Measurements from ENCODE around the gene MCF2L.

Gene MCF2L

DNA sequence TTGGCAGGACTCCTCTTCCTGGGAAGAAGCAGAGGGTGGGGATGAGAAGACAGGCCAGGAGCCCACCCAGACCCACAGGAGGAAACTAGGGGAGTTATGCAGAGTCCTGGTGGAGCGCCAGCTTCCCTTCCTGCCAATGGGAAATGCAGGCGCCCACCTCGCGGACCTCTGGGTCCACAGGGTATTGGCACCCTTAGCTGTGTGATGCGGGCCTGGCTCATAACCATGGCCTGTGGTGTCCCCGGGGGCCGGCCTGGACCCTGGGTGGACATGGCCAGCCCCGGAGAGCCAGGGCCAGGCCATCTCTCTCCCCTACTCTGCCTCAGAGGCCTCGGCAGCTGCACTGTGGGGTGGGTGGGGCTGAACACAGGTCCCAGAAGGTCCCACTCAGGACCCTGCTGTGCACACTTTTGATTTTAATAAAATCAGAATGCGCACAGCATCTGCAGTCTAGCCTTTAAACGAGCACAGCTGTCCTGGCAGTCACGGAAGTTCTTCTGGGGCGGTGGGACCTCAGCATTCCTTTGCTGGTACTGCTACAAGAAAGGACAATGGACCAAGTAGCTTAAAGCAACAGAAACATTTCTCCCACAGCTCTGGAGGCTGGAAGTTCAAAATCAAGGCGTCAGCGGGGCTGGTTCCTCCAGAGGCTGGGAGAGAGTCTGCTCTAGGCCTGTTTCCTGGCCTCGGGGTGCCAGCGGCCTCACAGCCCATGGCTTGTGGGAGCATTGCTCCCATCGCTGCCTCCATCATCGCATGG, 155.4 kb downstream of the MCF2L start:
- no peak for DNase-seq (ENCODE audit: low read depth in 2 of 2)

GRCh38 chr13:113125506-113126264, 156.7 kb downstream of the MCF2L start:
- no peak for DNase-seq (ENCODE audit: low read depth in 2 of 2)

DNA sequence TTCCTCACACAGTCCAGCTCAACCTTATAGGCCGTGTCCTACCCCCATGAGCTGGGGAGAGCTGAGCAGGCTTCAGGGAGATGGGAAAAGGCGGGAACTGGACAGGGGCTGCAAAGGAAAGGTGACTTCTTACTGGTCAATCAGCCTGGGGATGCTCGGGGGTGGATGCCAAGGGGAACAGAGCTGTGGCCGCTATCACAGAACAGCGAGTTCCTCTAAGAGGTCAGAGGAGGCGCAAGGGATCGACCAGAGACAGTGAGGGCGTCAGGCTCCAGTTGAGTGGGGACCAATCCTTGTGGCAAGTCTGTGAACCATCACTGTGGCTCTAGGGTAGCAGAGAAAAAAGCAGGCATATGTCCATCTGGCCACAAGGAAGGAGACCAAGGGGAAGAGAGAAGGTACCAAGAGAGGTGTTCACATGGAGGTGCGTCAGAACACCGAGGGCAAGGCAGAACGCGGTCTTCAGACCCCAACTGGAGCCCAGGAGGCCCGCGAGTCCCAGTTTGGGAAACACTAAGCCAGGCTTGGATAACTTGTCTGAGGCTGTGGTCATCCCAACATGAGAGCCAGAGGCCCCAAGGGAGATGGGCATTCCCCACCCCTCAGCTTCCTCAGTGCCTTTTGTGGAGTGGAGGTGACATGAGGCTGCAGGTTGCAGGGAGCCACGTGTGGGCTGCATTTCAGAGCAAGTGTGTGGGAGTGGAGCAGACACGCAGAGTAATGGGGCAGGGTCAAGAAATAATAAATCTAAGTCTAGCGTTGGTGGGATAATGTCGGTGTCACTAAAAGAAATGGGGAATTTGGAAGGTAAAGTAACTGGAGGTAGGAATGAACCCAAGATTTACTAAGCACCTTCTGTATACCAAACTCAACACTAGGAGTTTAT, 157.5 kb downstream of the MCF2L start:
- DNase-seq (ENCODE audit: low read depth in 2 of 2) = no peak

DNA sequence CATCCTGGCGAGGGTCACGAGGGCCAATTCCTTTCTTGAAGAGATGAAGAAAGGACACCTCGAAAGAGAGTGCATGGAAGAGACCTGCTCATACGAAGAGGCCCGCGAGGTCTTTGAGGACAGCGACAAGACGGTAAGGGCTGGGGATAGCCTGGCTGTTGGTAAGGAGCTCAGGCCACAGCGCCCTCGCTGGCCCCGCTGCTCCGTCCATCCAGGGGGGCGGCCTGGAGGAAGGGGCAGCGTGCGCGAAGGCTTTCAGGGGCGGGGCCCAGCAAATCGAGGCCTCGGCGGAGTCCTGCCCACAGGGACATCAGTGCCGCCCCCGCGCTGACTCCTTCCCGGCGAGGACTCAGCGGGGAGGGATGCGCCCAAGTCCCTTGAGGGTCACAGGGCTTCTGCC, 160.5 kb downstream of the MCF2L start:
- DNase-seq (ENCODE audit: low read depth in 2 of 2) = no peak

DNA sequence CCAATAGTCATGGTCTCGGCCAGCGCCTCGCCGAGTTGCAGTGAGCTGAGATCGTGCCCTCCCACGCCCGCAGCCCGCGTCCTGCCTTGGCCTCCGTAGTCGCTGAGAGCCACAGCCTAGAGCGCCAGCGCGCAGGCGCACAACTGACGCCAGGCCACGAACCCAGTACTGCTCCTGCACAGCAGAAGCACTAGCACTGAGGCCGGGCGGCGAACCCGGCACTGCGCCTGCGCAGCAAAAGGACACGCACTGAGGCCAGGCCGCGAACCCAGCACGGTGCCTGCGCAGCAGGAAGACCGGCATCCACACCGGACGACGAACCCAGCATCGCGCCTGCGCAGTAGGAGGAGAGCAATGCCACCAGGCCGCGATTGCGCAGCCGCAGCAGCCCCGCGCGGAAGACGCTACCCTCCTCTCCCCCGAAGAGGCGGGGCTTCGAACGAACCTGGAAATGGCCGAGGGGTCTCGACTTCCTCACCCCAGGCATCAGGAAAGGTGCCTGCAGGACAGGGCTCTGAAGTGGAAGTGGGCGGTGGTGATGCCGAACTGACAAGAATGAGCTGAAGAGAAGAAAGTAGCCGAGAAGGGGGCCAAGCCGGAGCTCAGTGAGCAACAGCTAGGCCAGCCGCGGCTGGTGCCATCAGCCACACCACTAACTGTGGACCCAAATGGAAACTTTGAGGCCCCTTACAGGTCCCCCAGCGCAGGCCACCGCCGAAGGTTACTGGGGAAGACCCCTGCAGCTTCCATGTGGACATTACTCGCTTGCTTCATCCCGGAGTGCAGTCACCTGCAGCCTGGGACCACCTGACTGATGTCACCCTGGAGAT, 161.1 kb downstream of the MCF2L start:
- peak in 1 of 2 donors; percentile 23 for DNase-seq (ENCODE audit: low read depth in 2 of 2)

GRCh38 chr13:113135281-113135760, 166.3 kb downstream of the MCF2L start:
- DNase-seq (ENCODE audit: low read depth in 2 of 2) = no peak

- no peak for DNase-seq (ENCODE audit: low read depth in 2 of 2)
These were observed 168.8 kb downstream of the MCF2L start for GRCh38 chr13:113137691-113138298.

- DNase-seq (ENCODE audit: low read depth in 2 of 2) = no peak
These were observed 170.0 kb downstream of the MCF2L start for GRCh38 chr13:113138792-113139551.

- DNase-seq (ENCODE audit: low read depth in 2 of 2) = no peak
These were observed 170.6 kb downstream of the MCF2L start for GRCh38 chr13:113139577-113139976.

DNA sequence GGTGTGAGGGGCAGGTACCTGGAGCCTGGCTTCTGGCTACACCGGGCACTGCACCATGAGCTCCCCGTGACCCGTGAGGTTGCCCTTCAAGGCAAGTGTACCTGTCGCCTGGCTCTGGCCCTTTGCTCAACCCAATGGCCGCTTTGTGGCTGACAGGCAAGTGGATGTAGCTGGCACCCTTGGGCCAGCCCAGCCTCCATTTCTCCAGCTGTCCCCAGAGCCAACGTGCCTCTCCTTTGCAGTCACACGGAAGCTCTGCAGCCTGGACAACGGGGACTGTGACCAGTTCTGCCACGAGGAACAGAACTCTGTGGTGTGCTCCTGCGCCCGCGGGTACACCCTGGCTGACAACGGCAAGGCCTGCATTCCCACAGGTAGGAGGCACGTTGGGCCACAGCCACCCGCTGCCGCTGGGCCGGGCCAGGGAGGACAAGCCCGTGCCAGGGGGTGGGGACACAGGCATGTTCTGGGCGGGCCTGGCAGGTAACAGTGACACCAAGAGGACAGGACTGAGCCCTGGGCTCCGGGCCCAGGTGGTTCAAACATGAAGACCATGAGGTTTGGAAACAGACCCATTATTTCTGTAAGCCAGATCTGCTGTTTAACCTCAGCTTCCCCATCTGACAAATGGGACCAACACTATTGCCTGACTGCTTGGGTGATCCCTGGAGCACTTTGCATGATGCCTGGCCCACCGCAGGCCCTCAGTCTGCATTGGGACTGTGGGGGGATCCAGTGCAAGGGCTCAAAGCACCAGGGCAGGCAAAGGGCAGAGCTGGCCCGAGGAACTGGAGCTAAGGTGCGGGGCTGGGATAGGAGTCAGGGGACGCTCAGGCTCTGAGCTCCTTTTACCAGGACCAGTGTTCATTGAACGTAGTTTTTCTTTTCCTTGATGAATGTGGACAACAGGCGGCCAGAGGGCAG, 171.9 kb downstream of the MCF2L start:
- no peak for DNase-seq (ENCODE audit: low read depth in 2 of 2)

GRCh38 chr13:113141601-113141970, 172.6 kb downstream of the MCF2L start:
- DNase-seq (ENCODE audit: low read depth in 2 of 2) = no peak

DNA sequence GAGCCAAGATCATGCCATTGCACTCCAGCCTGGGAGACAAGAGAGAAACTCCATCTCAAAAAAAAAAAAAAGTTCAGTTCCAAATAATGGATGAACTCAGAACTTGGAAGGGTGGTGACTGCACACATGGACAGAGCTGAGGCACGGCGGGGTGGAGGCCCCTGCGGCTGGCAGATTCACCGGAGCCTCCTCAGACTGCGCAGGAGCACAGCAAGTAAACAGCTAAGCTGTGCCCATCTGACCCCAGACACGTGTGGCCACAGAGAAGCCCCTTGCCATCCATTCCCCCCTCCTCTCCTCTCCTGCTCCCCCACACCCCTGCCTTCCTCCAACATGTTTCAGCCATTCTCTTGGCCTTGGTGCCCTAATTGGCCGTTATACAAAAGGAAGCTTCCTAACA, 173.9 kb downstream of the MCF2L start:
- DNase-seq (ENCODE audit: low read depth in 2 of 2) = no peak

DNA sequence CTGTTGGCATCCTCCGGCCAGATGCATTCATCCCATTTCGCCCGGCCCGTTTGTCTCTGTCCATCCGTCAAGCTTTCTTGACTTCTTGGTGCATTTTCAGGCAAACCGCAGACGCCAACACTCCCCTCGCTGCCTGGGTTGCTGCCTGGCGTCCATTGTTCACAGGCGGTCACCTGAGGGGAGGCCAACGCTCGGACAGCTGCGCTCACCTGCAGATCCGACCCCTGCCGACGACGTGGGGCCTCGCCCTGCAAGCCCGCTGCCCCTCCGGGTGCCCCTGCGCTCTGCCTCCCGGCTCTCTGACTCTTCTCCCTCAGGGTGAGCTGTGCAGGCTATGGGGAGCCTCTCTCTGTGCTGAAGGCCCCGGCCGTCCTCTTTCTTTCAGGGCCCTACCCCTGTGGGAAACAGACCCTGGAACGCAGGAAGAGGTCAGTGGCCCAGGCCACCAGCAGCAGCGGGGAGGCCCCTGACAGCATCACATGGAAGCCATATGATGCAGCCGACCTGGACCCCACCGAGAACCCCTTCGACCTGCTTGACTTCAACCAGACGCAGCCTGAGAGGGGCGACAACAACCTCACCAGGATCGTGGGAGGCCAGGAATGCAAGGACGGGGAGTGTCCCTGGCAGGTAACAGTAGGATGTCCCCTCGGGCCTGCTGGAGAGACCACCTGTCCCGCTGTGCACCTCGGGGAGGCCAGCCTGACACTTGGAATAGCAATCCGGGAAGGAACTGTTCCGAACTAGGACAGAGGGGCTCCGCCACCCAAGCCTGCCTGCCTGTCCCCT, 174.6 kb downstream of the MCF2L start:
- no peak for DNase-seq (ENCODE audit: low read depth in 2 of 2)

DNA sequence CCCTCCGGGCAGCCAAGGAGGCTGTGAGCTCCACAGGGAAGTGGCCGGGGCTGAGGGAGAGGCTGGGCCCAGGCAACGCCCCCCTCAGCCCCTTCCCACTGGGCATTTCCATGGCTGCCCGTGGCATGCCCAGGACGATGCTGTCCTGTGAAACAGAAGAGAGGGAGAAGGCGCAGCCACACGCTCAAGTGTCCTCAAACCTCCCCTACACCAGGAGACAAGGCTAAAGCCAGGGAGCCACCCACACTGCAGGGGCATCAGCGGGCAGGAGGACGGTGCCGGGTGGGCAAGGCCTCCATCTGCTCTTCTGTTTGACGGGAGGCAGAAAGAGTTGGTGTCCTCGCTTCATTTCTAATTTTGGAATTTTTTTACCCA, 175.2 kb downstream of the MCF2L start:
- DNase-seq (ENCODE audit: low read depth in 2 of 2) = no peak

GRCh38 chr13:113145496-113145895, 176.5 kb downstream of the MCF2L start:
- peak in 1 of 2 donors; percentile 42 for DNase-seq (ENCODE audit: low read depth in 2 of 2)

GRCh38 chr13:113145911-113146598, 177.0 kb downstream of the MCF2L start:
- DNase-seq (ENCODE audit: low read depth in 2 of 2) = no peak

- no peak for DNase-seq (ENCODE audit: low read depth in 2 of 2)
These were observed 177.7 kb downstream of the MCF2L start for GRCh38 chr13:113146750-113147149.

GRCh38 chr13:113147206-113147605, 178.2 kb downstream of the MCF2L start:
- DNase-seq (ENCODE audit: low read depth in 2 of 2) = no peak

All from stimulated activated CD8-positive, alpha-beta memory T cell treated with anti-CD3 and anti-CD28 coated beads, Interleukin-2, amount 100 ng/mL, for 48 hours (primary cell).